ENCODE measurements around the gene NTRK2. TPM values are rescaled to one million over a fixed set of nuclear protein-coding genes. Genes with fewer than 3 reads are reported as not detected.

Gene NTRK2
- total RNA-seq, 1 experiment from 2014 or later = 0.06 TPM

- DNase-seq (ENCODE audit: low spot score) = peak; percentile 18
- POLR2A ChIA-PET (ENCODE audit: low non-redundant PET) = no interaction called here
- H3K9me3 ChIP-seq (ENCODE audit: low read depth, low read length, poor library complexity, severe bottlenecking) = no peaks in the 10 kb centered on the region
- CTCF ChIA-PET = no interaction called here
- H3K4me1 ChIP-seq (ENCODE audit: insufficient read depth, low read length, poor library complexity, severe bottlenecking) = no peaks in the 10 kb centered on the region
- BruUV-seq (replicated peaks) = no TSS peak
- H3K4me3 ChIP-seq (ENCODE audit: low read depth, low read length, poor library complexity, severe bottlenecking) = no peak overlapping the region
- intact Hi-C loops (cut with micrococcal nuclease; ENCODE audit: unreplicated experiment) = no loop called here
- H3K27ac ChIP-seq (ENCODE audit: low read depth, low read length, poor library complexity, severe bottlenecking) = no peak overlapping the region
- no peaks in the 10 kb centered on the region for H3K36me3 ChIP-seq (ENCODE audit: insufficient read depth, low read length, poor library complexity, severe bottlenecking)
- no peaks in the 10 kb centered on the region for H3K27me3 ChIP-seq (replicated peaks; ENCODE audit: insufficient read depth, low read depth, low read length, poor library complexity)
- TF ChIP-seq CTCF (conservative IDR thresholded peaks at IDR 0.05; ENCODE audit: low read depth, low read length) = peak; percentile 40
- TF ChIP-seq EZH2 (IDR thresholded peaks at IDR 0.05; ENCODE audit: borderline replicate concordance, low read depth, low read length, poor library complexity, severe bottlenecking) = no peak
Measured at GRCh38 chr9:84932915-84933527, 263.5 kb downstream of the NTRK2 start.

- CTCF ChIA-PET = no interaction called here
- intact Hi-C loops (cut with micrococcal nuclease; ENCODE audit: unreplicated experiment) = no loop called here
- no TSS peak for BruUV-seq (replicated peaks)
- POLR2A ChIA-PET (ENCODE audit: low non-redundant PET) = no interaction called here
- TF ChIP-seq CTCF (conservative IDR thresholded peaks at IDR 0.05; ENCODE audit: low read depth, low read length) = no peak
- no peak for TF ChIP-seq EZH2 (IDR thresholded peaks at IDR 0.05; ENCODE audit: borderline replicate concordance, low read depth, low read length, poor library complexity, severe bottlenecking)
- Histone ChIP-seq H3K27ac (ENCODE audit: low read depth, low read length, poor library complexity, severe bottlenecking) (no peak overlapping the region), H3K4me3 (ENCODE audit: low read depth, low read length, poor library complexity, severe bottlenecking) (no peak overlapping the region), H3K27me3 (replicated peaks; ENCODE audit: insufficient read depth, low read depth, low read length, poor library complexity) (no peaks in the 10 kb centered on the region), H3K4me1 (ENCODE audit: insufficient read depth, low read length, poor library complexity, severe bottlenecking) (no peaks in the 10 kb centered on the region), H3K9me3 (ENCODE audit: low read depth, low read length, poor library complexity, severe bottlenecking) (no peaks in the 10 kb centered on the region), H3K36me3 (ENCODE audit: insufficient read depth, low read length, poor library complexity, severe bottlenecking) (no peaks in the 10 kb centered on the region)
- DNase-seq (ENCODE audit: low spot score) = no peak
Measured at GRCh38 chr9:84935528-84936117, 266.1 kb downstream of the NTRK2 start.

- Histone ChIP-seq H3K27ac (ENCODE audit: low read depth, low read length, poor library complexity, severe bottlenecking) (no peak overlapping the region), H3K27me3 (replicated peaks; ENCODE audit: insufficient read depth, low read depth, low read length, poor library complexity) (no peaks in the 10 kb centered on the region), H3K4me1 (ENCODE audit: insufficient read depth, low read length, poor library complexity, severe bottlenecking) (no peaks in the 10 kb centered on the region), H3K4me3 (ENCODE audit: low read depth, low read length, poor library complexity, severe bottlenecking) (no peak overlapping the region), H3K9me3 (ENCODE audit: low read depth, low read length, poor library complexity, severe bottlenecking) (no peaks in the 10 kb centered on the region), H3K36me3 (ENCODE audit: insufficient read depth, low read length, poor library complexity, severe bottlenecking) (no peaks in the 10 kb centered on the region)
- TF ChIP-seq CTCF (conservative IDR thresholded peaks at IDR 0.05; ENCODE audit: low read depth, low read length) (no peak), EZH2 (IDR thresholded peaks at IDR 0.05; ENCODE audit: borderline replicate concordance, low read depth, low read length, poor library complexity, severe bottlenecking) (no peak)
- POLR2A ChIA-PET (ENCODE audit: low non-redundant PET) = no interaction called here
- no TSS peak for BruUV-seq (replicated peaks)
- intact Hi-C loops (cut with micrococcal nuclease; ENCODE audit: unreplicated experiment) = no loop called here
- CTCF ChIA-PET = interaction anchor here (0.6 kb wide), 1 partner anchor 186 kb away, joined by 3 read pairs; no protein-coding TSS in a partner anchor
- DNase-seq (ENCODE audit: low spot score) = no peak
Measured at GRCh38 chr9:84937180-84937579, 267.7 kb downstream of the NTRK2 start.

All from A673 (cell line).